NCI-H748 (cell line): ENCODE measurements around the gene SLC7A7.
"Not testable (repeated sequence)": the region's sequence is repeated elsewhere in the genome, so short reads cannot be mapped to it uniquely, and the experiment has no call there.

Experiments used
- DNase-seq: peaks from one replicate; lab custom pipeline; 2025; ENCODE audit not compliant: unreplicated experiment; lab: John Stamatoyannopoulos, UW

The SLC7A7 gene

GRCh38 chr14:22844221-22845102 lies 29.2 kb upstream of the SLC7A7 start:
- DNase-seq, result no peak

- DNase-seq, result no peak
Observed at GRCh38 chr14:22843123-22843925, 28.1 kb upstream of the SLC7A7 start.

DNA sequence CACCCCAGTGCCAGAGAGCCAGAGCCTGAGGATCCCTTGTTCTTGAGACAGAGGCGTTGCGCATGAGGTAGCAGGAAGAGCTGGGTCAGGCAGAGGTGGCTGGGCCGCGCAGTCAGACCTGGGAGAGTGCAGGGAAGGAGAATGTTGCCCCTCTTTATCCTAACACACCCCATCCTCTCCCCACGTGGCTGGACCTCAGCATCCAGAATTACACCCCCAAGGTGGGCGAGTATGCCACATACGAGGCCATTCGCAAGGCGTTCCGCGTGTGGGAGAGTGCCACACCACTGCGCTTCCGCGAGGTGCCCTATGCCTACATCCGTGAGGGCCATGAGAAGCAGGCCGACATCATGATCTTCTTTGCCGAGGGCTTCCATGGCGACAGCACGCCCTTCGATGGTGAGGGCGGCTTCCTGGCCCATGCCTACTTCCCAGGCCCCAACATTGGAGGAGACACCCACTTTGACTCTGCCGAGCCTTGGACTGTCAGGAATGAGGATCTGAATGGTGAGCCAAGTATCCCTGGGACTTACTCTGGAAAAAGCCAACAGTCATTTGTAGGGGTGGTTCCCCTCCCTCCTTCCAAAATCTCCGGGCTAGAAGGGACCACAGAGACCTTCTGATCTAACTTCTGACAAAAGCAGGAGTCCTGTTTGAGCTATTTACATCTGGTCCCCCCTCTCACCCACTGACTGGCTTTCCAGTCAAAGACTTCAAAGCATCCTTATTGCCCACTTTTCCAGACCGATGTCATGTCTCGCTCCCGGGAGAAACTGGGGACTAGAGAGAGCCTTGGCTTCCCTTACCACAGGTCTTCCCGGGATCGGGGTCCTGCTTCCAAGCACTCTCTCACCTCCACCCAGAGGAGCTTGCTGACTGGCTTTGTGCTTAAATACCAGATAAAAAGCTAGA lies 27.2 kb upstream of the SLC7A7 start:
- DNase-seq, result no peak

- DNase-seq, result no peak
Observed at GRCh38 chr14:22841769-22842168, 26.5 kb upstream of the SLC7A7 start.

DNA sequence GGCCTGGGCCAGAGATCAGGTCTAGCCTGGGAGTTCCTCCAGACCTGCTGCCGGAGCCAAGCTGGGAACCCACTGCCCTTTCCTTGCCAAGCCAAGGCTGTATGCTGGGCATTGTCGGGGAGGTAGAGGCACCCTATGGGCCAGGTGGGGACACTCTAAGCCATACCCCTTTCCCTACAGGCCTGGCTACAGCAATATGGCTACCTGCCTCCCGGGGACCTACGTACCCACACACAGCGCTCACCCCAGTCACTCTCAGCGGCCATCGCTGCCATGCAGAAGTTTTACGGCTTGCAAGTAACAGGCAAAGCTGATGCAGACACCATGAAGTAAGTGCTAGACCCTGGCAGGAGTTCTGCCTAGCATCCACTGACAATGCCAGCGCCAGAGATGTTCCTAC lies 26.1 kb upstream of the SLC7A7 start:
- DNase-seq, result no peak

DNA sequence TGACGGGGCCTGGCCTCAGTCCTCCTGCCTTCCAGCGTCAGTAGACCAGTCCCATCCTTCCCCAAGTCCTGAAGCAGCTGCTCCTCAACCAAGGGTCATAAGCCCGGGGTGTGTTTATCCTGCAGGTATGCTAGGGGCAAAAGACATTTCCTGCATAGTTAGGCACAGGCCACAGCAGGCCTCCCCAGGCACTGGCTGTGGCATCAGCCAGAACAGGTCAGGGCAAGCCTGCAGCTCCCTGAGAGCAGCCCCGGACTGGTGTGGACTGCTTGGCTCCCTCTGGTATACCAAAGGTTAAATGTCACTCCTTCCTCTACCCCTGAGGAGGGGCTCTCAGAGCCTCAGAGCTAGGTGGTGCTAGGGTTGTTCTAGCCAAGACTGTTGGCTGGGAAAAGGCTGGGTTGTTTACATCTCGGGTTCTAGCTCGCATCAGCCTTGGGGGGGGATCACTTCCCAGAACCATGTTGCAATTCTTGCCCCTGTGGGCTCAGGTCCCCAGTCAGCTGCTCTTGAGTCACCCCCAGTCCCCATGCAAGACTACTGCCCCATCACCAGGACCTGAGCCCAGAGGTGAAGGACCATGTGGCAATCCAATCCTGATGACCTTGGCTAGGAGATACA lies 24.0 kb upstream of the SLC7A7 start:
- DNase-seq, result no peak

DNA sequence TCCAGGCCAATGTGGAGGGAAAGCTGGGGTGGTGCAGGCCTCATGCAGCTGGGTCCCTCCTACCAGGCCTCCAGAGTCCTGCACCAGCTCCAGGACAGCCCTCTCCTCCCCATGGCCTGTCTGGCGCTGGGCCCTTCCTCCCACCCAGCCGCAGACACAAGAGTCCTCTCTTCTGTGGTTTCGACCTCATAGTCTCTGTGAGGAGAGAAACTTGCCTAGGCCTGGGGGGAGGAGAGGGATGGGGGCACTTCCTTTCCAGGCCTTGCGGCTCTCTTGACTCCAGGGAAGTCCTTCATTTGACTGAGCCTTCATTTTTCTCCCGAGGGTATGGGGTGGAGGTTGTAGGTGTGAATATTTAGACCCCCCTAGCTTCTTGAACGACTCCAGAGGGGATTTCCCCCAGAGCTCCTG lies 23.4 kb upstream of the SLC7A7 start:
- DNase-seq, result no peak

DNA sequence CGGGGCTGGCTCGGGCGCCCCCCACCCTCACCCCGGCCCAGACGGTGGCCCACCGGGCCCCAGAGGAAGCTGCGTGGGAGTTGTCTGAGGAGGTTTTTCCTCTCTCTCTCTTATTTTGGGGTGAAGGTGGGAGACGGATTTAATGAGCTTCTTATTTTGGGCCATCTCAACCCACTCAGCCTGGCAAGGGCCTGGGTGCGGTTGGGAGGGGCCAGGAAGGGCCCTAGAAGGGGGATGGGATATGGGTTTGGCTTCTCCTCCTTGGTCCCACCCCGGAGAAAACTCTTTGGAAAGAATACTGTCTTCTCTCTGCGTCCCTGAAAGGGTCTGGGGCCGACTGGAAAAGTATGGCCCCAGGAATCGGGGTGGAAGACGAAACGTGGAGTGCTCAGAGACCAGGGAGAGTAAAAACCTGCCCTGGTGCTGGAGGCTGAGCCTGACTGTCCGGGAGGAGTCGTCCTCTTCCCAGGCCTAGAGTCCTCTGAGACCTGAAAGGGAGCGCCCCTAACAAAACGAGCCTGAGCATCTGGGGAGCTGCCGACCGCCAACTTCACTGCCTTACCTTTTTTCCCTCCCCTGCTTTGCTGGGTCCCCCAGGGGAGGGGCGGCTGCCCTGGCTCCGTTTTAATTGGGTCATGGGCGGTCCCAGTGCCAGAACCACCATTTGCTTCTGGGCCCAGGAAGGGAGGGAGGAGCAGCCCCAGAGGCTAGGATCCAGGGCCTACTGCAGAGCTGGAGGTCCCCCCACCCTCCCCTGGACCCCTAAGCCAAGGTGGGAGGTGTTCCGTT lies 22.7 kb upstream of the SLC7A7 start:
- no peak for DNase-seq

DNA sequence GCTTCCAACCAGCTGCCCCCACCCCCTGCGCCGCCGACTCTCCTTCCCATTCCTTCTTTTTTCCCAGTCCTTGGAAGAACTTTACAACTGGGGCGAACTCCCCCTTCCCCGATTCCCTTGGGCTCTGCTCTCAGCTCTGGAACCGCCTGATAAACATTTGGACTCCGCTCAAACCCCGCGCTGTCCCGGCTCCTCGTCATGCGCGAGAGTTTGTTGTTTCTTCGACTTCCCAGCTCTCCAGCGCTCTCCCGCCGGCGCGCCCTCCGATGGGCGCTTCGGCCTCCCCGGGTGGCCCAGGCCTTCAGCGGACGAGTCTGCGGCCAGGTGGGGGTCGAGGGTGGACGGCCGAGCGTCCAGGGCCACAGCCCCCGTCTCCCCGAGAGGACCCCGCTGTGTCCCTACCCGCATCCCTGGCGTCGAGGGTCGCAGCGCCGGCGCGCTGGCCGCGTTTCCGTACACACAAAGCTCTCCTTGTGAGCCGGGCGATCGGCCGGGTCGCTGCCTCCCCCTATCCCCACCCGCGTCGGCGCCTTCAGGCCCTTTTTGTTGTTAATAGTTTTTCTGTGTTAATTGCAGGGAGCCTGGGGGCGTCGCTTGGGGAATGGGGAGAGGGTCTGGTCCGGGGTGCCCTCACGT lies 22.0 kb upstream of the SLC7A7 start:
- peak; percentile 46 for DNase-seq

GRCh38 chr14:22836301-22837113 lies 21.3 kb upstream of the SLC7A7 start, which contains the start of gene MMP14:
Gene MMP14, plus strand, starts transcription at chr14:22836585. Its CDS starts 233 bp downstream, at chr14:22836818.
- DNase-seq, result peak; percentile 35

GRCh38 chr14:22835505-22835904 lies 20.3 kb upstream of the SLC7A7 start:
- no peak for DNase-seq

DNA sequence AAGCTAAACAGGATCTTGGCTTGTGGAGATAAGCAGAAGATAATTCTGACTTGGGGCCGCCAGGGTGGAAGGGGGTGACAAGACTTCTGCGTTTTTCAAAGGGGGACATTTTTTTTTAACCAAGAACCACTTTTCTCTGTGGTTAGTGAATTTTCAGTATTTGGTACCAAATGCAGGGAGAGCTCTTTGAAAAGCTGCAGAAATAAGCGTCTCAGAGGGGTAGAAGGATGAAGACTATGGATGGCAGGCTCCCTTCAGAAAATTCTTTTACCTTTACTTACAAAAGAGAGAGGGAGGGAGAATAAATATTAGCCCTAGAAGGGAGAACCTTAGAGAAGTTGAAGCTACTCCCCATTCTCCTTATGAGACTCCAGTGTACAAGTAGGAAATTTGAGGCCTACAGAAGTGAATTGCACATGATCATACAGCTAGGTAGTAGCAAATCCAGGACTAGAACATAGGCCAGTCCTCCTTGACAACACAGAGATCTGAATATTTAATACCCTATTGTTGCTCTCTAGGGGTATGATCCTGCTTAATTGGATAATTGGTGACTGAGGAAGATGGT lies 15.3 kb upstream of the SLC7A7 start:
- no peak for DNase-seq

- DNase-seq, result peak; percentile 94
Observed at GRCh38 chr14:22829661-22830442, 14.6 kb upstream of the SLC7A7 start, which contains the start of gene MRPL52. Gene MRPL52, plus strand, starts transcription at chr14:22829887. Its CDS starts 26 bp downstream, at chr14:22829913.

- not testable (repeated sequence) for DNase-seq
Observed at GRCh38 chr14:22829076-22829660, 13.9 kb upstream of the SLC7A7 start.

- DNase-seq, result no peak
Observed at GRCh38 chr14:22824711-22825359, 9.6 kb upstream of the SLC7A7 start.

GRCh38 chr14:22822571-22823098 lies 7.4 kb upstream of the SLC7A7 start:
- peak; percentile 56 for DNase-seq
